Measurements from ENCODE around the gene SLC27A6.

- TF ChIP-seq POLR2A (IDR thresholded peaks at IDR 0.05), result no peak
- TF ChIP-seq CTCF (IDR thresholded peaks at IDR 0.05), result no peak
- TF ChIP-seq EP300 (IDR thresholded peaks at IDR 0.05), result no peak
- TF ChIP-seq POLR2AphosphoS5 (IDR thresholded peaks at IDR 0.05), result no peak
Measured at GRCh38 chr5:129051283-129051682, 86.0 kb downstream of the SLC27A6 start.

All from gastroesophageal sphincter (tissue), 3 donors.